Measurements from ENCODE around the gene C12orf57. TPM values are rescaled to one million over a fixed set of nuclear protein-coding genes. Genes with fewer than 3 reads are reported as not detected.
"Not testable (repeated sequence)": the region's sequence is repeated elsewhere in the genome, so short reads cannot be mapped to it uniquely, and the experiment has no call there.

Gene C12orf57
- 168 and 174 TPM in 2 replicates for total RNA-seq

DNA sequence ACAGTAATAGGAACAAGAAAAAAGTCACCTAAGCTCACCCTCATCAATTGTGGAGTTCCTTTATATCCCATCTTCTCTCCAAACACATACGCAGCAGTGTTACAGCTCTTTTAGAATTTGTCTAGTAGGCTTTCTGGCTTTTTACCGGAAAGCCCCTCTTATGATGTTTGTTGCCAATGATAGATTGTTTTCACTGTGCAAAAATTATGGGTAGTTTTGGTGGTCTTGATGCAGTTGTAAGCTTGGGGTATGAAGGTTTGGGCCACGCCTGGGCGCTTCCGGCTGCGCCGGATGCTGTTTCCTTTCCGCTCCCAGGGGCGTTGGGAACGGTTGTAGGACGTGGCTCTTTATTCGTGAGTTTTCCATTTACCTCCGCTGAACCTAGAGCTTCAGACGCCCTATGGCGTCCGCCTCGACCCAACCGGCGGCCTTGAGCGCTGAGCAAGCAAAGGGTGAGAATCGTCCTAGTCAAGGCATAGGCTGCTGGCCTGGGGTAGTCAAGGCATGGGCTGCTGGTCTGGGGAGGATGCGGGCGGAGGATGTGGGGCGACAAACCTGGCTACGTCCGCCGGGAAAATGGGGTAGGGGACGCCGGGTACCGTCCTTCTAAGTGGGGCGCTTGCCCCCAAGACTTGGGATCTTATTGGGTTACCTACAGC, at the start of gene C12orf57, which contains the start of gene RNU7-1:
Gene C12orf57, plus strand, starts transcription at position 301 of the 659 bp plus-strand sequence. Its CDS starts 100 bp downstream, at position 401.
Gene RNU7-1, plus strand, starts transcription at position 95 of the 659 bp plus-strand sequence.
- peaks cover 58% of the 10 kb centered on the region for H3K4me1 Mint-ChIP-seq
- peaks cover 44% of the 10 kb centered on the region for H3K36me3 Mint-ChIP-seq (ENCODE audit: low read depth)
- DNase-seq, result peak; percentile 93
- intact Hi-C loops (cut with micrococcal nuclease), result loop anchor here (1.0 to 2.0 kb wide), 9 partner anchors 9 to 165 kb away; partner anchors contain the start of genes C1R, C1RL, EMG1 and ENO2
- peak within 1 kb of the TSS; percentile 98 for H3K27ac Mint-ChIP-seq
- H3K27me3 Mint-ChIP-seq, result no peaks in the 10 kb centered on the region
- H3K9me3 Mint-ChIP-seq, result no peaks in the 10 kb centered on the region
- peak within 1 kb of the TSS; percentile 93 for H3K4me3 Mint-ChIP-seq

DNA sequence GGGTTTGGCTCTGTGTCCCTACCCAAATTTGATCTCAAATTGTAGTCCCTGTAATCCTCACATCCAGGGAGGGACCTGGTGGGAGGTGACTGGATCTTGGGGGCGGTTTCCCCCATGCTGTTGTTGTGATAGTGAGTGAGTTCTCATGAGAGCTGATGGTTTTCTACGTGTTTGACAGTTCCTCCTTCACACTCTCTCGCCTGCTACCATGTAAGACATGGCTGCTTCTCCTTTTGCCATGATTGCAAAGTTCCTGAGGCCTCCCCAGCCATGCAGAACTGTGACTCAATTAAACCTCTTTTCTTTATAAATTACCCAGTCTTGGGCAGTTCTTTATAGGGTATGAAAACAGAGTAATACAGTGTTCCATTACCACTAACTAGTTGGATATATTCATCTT, 49.5 kb upstream of the C12orf57 start:
- H3K27me3 Mint-ChIP-seq, result no peaks in the 10 kb centered on the region
- no peaks in the 10 kb centered on the region for H3K9me3 Mint-ChIP-seq
- intact Hi-C loops (cut with micrococcal nuclease), result no loop called here
- no peak for DNase-seq
- peaks cover 5% of the 10 kb centered on the region for H3K36me3 Mint-ChIP-seq (ENCODE audit: low read depth)
- H3K4me3 Mint-ChIP-seq, result no peak overlapping the region
- H3K27ac Mint-ChIP-seq, result no peak overlapping the region
- H3K4me1 Mint-ChIP-seq, result peaks cover 18% of the 10 kb centered on the region

GRCh38 chr12:6896846-6897435, 46.9 kb upstream of the C12orf57 start:
- H3K36me3 Mint-ChIP-seq (ENCODE audit: low read depth), result no peaks in the 10 kb centered on the region
- no peak for DNase-seq
- intact Hi-C loops (cut with micrococcal nuclease), result no loop called here
- H3K4me1 Mint-ChIP-seq, result peaks cover 14% of the 10 kb centered on the region
- no peak overlapping the region for H3K27ac Mint-ChIP-seq
- H3K9me3 Mint-ChIP-seq, result no peaks in the 10 kb centered on the region
- H3K4me3 Mint-ChIP-seq, result no peak overlapping the region
- no peaks in the 10 kb centered on the region for H3K27me3 Mint-ChIP-seq

DNA sequence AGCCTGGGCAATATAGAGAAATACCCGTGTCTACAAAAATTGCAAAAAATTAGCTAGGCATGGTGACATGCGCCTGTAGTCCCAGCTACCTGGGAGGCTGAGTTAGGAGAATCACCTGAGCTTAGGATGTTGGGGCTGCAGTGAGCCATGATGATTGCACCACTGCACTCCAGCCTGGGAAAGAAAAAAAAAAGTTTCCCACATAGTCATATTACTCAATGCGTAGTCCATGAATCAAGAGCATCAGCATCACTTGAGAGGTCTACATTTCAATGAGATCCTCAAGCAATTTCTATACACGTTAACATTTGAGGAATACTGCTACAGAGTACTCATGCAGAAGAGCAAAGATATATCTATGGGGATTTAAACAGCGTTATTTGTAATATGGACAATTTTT, 44.4 kb upstream of the C12orf57 start:
- intact Hi-C loops (cut with micrococcal nuclease), result no loop called here

DNA sequence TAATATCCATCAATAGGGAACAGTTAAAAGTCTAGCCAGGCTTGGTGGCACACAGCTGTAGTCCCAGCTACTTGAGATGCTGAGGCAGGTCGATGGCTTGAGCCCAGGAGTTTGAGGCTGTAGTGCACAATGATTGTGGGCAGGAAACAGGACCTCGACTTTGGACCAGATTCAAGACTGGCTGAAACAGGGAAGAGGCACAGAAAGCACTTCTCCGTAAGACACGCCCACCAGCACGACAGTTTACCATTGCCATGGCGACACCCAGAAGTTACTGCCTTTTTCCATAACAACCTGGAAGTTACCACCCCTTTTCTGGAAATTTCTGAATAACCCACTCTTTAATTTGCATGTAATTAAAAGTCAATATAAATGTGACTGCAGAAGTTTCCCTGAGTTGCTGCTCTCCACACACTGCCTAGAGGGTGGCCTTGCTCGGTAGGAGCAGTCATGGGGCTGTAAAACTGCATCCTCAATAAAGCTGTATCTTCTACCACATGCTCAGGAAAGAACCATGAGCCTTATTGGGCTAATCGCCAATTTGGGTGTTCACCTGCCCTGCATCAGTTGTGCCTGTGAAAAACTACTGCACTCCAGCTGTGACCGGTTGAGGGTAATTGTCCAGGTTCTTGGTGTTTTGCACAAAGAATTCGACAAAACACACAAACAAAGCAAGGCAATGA, 43.8 kb upstream of the C12orf57 start:
- H3K4me1 Mint-ChIP-seq, result peaks cover 8% of the 10 kb centered on the region
- intact Hi-C loops (cut with micrococcal nuclease), result no loop called here
- H3K36me3 Mint-ChIP-seq (ENCODE audit: low read depth), result no peaks in the 10 kb centered on the region
- H3K27me3 Mint-ChIP-seq, result no peaks in the 10 kb centered on the region
- no peak overlapping the region for H3K4me3 Mint-ChIP-seq
- no peaks in the 10 kb centered on the region for H3K9me3 Mint-ChIP-seq
- H3K27ac Mint-ChIP-seq, result no peak overlapping the region
- peak; percentile 71 for DNase-seq

More for the DNA sequence above, 44.4 kb upstream of the C12orf57 start:
- H3K9me3 Mint-ChIP-seq, result no peaks in the 10 kb centered on the region
- H3K27me3 Mint-ChIP-seq, result no peaks in the 10 kb centered on the region
- H3K4me3 Mint-ChIP-seq, result no peak overlapping the region
- H3K36me3 Mint-ChIP-seq (ENCODE audit: low read depth), result no peaks in the 10 kb centered on the region
- DNase-seq, result no peak
- H3K4me1 Mint-ChIP-seq, result peaks cover 8% of the 10 kb centered on the region
- H3K27ac Mint-ChIP-seq, result no peak overlapping the region

DNA sequence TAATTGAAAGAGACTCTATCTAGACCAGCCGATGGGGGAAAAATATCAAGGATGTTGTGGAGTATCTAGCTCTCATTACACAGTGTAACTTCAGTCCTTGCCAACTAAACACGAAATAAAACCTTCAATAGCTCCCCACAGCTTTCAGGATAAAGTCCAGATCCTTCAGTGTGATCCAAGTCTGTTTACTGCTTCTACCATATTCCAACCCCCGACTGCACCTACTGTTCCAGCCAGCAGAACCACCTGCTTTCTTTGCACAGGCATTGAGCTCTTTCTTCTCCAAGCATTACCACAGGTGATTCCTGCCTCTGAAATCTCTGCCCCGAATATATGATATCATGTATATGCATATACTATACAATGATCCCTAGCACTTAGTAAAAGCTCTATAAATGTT, 41.4 kb upstream of the C12orf57 start:
- no peak overlapping the region for H3K27ac Mint-ChIP-seq
- H3K36me3 Mint-ChIP-seq (ENCODE audit: low read depth), result no peaks in the 10 kb centered on the region
- H3K4me1 Mint-ChIP-seq, result peaks cover 8% of the 10 kb centered on the region
- H3K4me3 Mint-ChIP-seq, result no peak overlapping the region
- DNase-seq, result no peak
- no peaks in the 10 kb centered on the region for H3K27me3 Mint-ChIP-seq
- H3K9me3 Mint-ChIP-seq, result no peaks in the 10 kb centered on the region
- intact Hi-C loops (cut with micrococcal nuclease), result no loop called here

- H3K27ac Mint-ChIP-seq, result no peak overlapping the region
- peaks cover 8% of the 10 kb centered on the region for H3K4me1 Mint-ChIP-seq
- H3K4me3 Mint-ChIP-seq, result no peak overlapping the region
- intact Hi-C loops (cut with micrococcal nuclease), result loop anchor here (1.0 kb wide), 3 partner anchors 12 to 30 kb away; partner anchors contain the start of gene SPSB2
- H3K36me3 Mint-ChIP-seq (ENCODE audit: low read depth), result no peaks in the 10 kb centered on the region
- DNase-seq, result no peak
- H3K27me3 Mint-ChIP-seq, result peaks cover 2% of the 10 kb centered on the region
- H3K9me3 Mint-ChIP-seq, result no peaks in the 10 kb centered on the region
These were observed 40.1 kb upstream of the C12orf57 start for GRCh38 chr12:6903722-6904121.

DNA sequence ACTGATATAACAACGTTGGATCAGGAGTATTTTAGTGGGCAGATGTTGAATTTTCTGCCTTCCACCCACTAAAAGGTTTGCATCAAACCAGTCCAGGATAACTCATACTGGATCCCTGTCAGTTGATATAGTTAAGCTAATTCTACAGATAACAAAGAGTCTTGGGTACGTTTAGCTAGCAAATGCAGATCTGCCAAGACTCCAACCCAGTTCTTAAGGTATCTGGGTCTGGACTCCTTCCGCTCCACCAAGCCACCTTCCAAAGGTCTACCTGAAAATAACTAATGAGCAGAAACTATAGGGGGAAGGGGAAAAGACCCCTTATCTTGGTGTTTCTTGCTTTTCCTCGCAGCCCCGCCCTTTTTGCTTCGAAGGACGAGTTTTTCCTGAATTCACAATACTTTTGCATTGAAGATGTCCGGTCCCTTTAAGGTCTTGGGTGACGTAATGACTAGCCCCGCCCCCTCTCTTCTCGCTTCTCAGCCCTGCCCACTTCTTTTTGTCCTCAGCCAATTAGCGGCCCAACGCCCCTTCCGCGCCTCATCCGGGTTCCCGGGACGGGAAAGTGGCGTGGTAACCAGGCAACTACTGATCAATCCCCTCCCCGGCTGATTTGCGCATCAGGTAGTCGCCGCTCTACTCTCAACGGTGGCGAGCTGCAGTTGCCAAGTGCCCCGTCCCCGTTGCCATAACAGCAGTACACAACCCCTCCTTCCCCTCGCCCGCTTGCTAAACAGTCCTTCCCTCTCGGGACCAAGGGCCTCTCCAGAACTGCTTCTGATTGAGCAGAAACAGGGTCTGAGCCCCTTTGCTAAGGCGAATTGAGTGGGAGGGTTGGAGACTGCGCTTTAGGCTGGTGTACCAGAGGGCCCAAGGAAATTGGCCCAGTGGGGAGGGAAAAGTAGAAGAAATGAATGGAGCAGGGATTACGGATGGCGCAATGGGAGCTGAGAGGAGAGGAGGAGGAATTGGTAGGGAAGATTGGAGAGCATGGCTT, 39.2 kb upstream of the C12orf57 start, which contains the start of gene LRRC23:
Gene LRRC23, plus strand, starts transcription at position 543 of the 997 bp plus-strand sequence. CDS start 812 bp downstream, outside the sequence.
- Mint-ChIP-seq H3K36me3 (ENCODE audit: low read depth) (no peaks in the 10 kb centered on the region), H3K9me3 (no peaks in the 10 kb centered on the region), H3K27me3 (peaks cover 2% of the 10 kb centered on the region), H3K27ac (peak within 1 kb of the TSS; percentile 17), H3K4me3 (no peak within 1 kb of the TSS), H3K4me1 (peaks cover 6% of the 10 kb centered on the region)
- peak; percentile 100 for DNase-seq
- intact Hi-C loops (cut with micrococcal nuclease), result loop anchor here (1.0 kb wide), 3 partner anchors 13 to 31 kb away; partner anchors contain the start of gene SPSB2

GRCh38 chr12:6905414-6906040, 38.3 kb upstream of the C12orf57 start:
- H3K36me3 Mint-ChIP-seq (ENCODE audit: low read depth), result no peaks in the 10 kb centered on the region
- no peak for DNase-seq
- peaks cover 2% of the 10 kb centered on the region for H3K27me3 Mint-ChIP-seq
- H3K4me1 Mint-ChIP-seq, result no peaks in the 10 kb centered on the region
- H3K27ac Mint-ChIP-seq, result no peak overlapping the region
- no peaks in the 10 kb centered on the region for H3K9me3 Mint-ChIP-seq
- H3K4me3 Mint-ChIP-seq, result no peak overlapping the region
- intact Hi-C loops (cut with micrococcal nuclease), result no loop called here

DNA sequence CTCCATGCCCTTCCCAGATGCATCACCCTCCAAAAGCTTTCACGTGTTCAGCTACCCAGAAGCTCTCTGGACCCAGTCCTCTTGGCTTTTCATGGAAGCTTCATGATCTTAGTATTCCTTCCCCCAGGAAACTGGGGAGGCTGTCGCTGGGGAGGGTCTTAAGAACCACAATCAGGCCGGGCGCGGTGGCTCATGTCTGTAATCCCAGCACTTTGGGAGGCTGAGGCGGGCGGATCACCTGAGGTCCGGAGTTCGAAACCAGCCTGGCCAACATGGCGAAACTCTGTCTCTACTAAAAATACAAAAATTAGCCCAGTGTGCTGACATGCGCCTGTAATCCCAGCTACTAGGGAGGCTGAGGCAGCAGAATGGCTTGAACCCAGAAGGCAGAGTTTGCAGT, 35.7 kb upstream of the C12orf57 start:
- H3K4me3 Mint-ChIP-seq; H3K4me1 Mint-ChIP-seq; DNase-seq; H3K9me3 Mint-ChIP-seq; intact Hi-C loops (cut with micrococcal nuclease); H3K36me3 Mint-ChIP-seq (ENCODE audit: low read depth); H3K27ac Mint-ChIP-seq; H3K27me3 Mint-ChIP-seq: not testable (repeated sequence)

DNA sequence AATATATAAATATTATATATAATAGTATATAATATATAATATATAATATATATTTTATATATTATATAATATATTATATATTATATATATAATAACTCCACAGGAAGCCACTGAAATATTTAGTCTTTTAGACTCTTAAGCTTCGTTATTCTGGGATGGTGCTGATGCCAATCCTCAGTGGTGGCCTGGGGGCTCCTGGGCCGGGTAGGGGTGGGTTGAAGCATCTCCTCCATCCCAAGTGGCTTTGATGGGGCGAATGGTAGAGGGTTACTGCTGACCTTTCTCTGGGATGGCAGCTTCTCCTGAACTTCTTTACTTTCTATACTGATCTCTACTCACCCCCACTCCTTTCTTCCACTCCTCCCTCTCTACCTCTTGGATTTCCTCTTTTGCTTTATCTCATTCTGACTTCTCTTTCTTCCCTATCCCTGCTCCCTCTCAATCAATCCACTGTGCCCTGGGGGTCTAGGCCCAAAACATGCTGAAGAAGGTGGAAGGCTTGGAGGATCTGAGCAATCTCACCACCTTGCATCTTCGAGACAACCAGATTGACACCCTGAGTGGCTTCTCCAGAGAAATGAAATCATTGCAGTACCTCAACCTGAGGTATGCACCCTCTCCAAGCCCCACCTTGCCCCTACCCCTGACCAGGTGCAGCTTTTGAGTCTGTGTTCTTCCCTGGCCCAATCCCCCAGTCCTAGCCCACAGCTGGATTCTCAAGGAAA, 34.2 kb upstream of the C12orf57 start:
- peaks cover 2% of the 10 kb centered on the region for H3K27me3 Mint-ChIP-seq
- no peaks in the 10 kb centered on the region for H3K9me3 Mint-ChIP-seq
- DNase-seq, result peak; percentile 65
- no peaks in the 10 kb centered on the region for H3K36me3 Mint-ChIP-seq (ENCODE audit: low read depth)
- no peak overlapping the region for H3K27ac Mint-ChIP-seq
- no peak overlapping the region for H3K4me3 Mint-ChIP-seq
- peaks cover 11% of the 10 kb centered on the region for H3K4me1 Mint-ChIP-seq
- intact Hi-C loops (cut with micrococcal nuclease), result no loop called here

DNA sequence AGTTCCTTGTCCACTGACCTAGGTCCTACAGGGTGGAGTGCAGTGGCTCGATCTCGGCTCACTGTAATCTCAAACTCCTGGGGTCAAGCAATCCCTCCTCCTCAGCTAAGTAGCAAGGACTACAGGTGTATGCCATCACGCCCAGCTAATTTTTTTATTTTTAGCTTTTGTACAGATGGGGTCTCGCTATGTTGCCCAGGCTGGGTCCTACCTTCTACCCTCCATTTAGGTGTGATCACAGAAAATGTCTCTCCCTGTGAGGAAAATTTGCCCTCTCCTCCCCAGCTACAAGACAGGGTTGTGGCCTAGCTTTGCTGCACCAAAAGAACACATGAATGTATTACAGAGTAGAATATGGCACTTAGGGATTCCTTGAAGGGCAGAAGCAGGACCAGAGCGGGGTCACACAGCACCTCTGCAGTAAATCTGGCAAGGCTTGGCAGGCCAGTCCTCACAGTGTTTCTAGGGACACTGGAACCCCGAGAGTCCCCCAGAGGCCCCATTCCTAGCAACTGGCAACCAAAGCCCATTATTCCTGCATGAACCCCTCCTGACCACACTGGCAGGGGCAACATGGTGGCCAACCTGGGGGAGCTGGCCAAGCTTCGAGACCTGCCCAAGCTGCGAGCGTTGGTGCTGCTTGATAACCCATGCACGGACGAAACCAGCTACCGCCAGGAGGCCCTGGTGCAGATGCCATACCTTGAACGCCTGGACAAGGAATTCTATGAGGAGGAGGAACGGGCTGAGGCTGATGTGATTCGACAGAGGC, 31.5 kb upstream of the C12orf57 start:
- Mint-ChIP-seq H3K4me3 (peak overlapping the region; percentile 99), H3K27ac (peak overlapping the region; percentile 60), H3K4me1 (peaks cover 33% of the 10 kb centered on the region)

More for the DNA sequence above, 31.5 kb upstream of the C12orf57 start:
- DNase-seq, result no peak
- Mint-ChIP-seq H3K27me3 (peaks cover 2% of the 10 kb centered on the region), H3K36me3 (ENCODE audit: low read depth) (peaks cover 16% of the 10 kb centered on the region), H3K9me3 (no peaks in the 10 kb centered on the region)
- intact Hi-C loops (cut with micrococcal nuclease), result no loop called here

Data from activated CD4-positive, alpha-beta T cell treated with anti-CD3 and anti-CD28 coated beads, Interleukin-2, amount 10 ng/mL, durations not matched to agents 24 days and 14 days (primary cell).